Spinal cord (tissue), 10 donors: ENCODE measurements around the gene ADAMTSL3. TPM values are rescaled to one million over a fixed set of nuclear protein-coding genes. Genes with fewer than 3 reads are reported as not detected.
"Not testable (repeated sequence)": the region's sequence is repeated elsewhere in the genome, so short reads cannot be mapped to it uniquely, and the experiment has no call there.

Source experiments
- DNase-seq, 6 donors: peaks; one replicate each; pipeline versions ENCODE4 v3.0.0 to v3.0.0-alpha.2; 2013 to 2015; ENCODE audit warnings: low spot score in 6 of 6, low read depth in 4 of 6
- H3K27ac ChIP-seq: one replicate; pipeline ENCODE4 v1.5.1; 2013; ENCODE audit warnings: low read depth, low read length, control low read depth
- H3K27me3 ChIP-seq: one replicate; pipeline ENCODE4 v1.6.1; 2013; ENCODE audit warnings: low read length; ENCODE audit not compliant: control insufficient read depth, insufficient read depth
- H3K36me3 ChIP-seq: one replicate; pipeline ENCODE4 v1.6.1; 2013; ENCODE audit warnings: low read length; ENCODE audit not compliant: control insufficient read depth, insufficient read depth
- H3K4me1 ChIP-seq: one replicate; pipeline ENCODE4 v1.6.1; 2013; ENCODE audit warnings: low read length; ENCODE audit not compliant: control insufficient read depth, insufficient read depth
- H3K4me3 ChIP-seq: one replicate; pipeline ENCODE4 v1.5.1; 2013; ENCODE audit warnings: low read depth, low read length, control low read depth
- H3K9me3 ChIP-seq: one replicate; pipeline ENCODE4 v1.6.1; 2013; ENCODE audit warnings: low read length; ENCODE audit not compliant: control insufficient read depth, insufficient read depth
- WGBS: methylation state at CpG from one replicate; pipeline ENCODE4 v1.1.5; 2013; ENCODE audit warnings: missing lambda C conversion rate; ENCODE audit not compliant: insufficient coverage; 5-methylcytosine and 5-hydroxymethylcytosine counted together
- polyA plus RNA-seq, 2 donors: library from polyadenylated mRNA; unstranded; fragments of 120-200 nt; gene quantifications; one replicate each; pipeline ENCODE4 v1.2.1, GENCODE V29; 2013; ENCODE audit not compliant: insufficient read length in 2 of 2
- total RNA-seq, 2 donors: library from RNA; depleted of rRNA in 1 of 2; stranded (reverse); fragments of 120-200 nt in 1 of 2; fragments of >200 nt in 1 of 2; gene quantifications; one replicate each; pipeline versions ENCODE4 v1.2.3 to v1.2.4, GENCODE V29; 2013 to 2014
- donor health status: healthy.

The ADAMTSL3 gene
- total and polyA plus RNA-seq, 4 donors: 3.6 to 25.2 (median 12.0) TPM

DNA sequence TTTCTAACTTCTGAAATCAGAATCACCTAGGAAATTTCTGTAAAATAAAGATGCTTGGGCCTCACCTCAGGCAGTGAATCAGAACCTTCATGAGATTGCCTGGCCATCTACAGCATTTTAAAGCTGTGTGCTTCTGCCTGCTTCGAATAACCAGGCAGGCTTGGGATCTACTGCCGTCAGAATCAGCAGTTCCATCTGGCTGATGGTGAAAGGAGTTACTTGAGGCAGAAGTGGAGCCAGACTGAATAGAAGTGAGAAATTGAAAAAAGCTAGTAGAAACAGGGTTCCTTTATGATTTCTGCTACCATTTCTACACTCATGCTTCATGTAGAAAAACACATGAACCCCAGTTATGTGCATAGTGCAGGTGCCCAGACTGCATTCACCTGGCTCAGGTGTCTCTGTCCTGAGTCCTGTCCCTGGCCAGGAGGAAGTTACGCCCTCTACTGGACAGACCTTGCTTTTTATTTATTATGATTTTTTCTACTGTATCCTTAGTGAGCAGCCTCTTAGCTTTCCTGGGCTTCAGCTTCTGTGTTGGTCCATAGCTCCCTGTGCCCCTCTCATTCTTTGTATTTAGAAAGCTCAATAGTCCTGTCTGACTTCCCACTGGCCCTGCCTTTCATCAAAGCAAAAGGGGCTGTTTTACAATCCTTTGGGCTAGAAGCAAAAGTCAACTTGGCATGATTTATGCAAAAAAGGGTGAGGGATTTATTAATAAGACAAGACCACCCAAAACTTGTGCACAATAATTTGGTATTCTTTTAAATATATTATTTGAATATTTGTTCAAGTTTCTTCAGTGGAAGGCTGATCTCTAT is 380.9 kb downstream of the ADAMTSL3 start:
- Histone ChIP-seq H3K4me1 (no peaks in the 10 kb centered on the region), H3K27me3 (no peaks in the 10 kb centered on the region), H3K9me3 (no peaks in the 10 kb centered on the region), H3K27ac (no peak overlapping the region), H3K36me3 (no peaks in the 10 kb centered on the region), H3K4me3 (no peak overlapping the region)
- WGBS: 66% methylated on average over 2 of the region's 3 CpGs
- peak in 2 of 6 donors; percentile 9 to 43 for DNase-seq

DNA sequence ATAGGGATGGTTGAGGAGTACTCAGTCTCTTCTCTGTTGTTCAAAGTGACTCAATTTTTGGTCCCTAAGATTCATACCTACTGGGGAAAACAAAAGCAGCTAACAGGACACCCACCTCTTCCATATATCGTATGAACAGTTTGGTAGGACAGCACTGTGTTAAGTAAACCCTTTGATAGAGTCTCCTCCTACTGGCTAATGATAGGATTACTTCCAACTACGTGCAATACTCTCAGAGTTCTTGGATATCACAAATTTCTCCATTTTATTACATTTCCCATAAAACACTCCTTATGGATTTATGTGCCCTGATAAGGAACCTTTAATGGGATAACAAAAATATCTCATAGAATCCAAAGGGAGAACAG is 381.5 kb downstream of the ADAMTSL3 start:
- Histone ChIP-seq H3K4me1 (no peaks in the 10 kb centered on the region), H3K36me3 (no peaks in the 10 kb centered on the region), H3K4me3 (no peak overlapping the region), H3K9me3 (no peaks in the 10 kb centered on the region), H3K27ac (no peak overlapping the region), H3K27me3 (no peaks in the 10 kb centered on the region)
- DNase-seq: peak in 5 of 6 donors; percentile 1 to 69 (median 2)
- WGBS: no CpG with 5 or more reads among the region's 2 CpGs

DNA sequence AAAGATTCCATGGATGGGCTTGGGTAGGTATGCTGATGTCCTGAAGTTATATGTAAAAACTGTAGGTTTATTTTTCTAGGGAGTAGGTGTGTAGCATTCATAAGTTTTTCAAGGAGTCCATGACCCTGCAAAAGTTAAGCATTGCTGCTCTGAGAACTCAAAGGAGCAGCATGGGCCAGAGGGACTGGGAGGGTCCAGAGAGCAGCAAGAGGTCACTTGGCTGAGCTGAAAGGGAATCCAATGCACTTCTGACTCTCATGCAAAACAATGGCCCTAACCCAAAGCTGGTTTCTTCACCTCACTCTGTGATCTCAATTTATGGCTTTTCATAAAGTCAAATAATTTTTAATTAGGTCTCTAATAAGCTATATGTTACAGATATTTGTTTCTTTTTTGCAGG is 383.4 kb downstream of the ADAMTSL3 start:
- H3K27me3 ChIP-seq: no peaks in the 10 kb centered on the region
- no peak overlapping the region for H3K4me3 ChIP-seq
- no peaks in the 10 kb centered on the region for H3K9me3 ChIP-seq
- H3K4me1 ChIP-seq: no peaks in the 10 kb centered on the region
- no peaks in the 10 kb centered on the region for H3K36me3 ChIP-seq
- no peak for DNase-seq
- no peak overlapping the region for H3K27ac ChIP-seq

DNA sequence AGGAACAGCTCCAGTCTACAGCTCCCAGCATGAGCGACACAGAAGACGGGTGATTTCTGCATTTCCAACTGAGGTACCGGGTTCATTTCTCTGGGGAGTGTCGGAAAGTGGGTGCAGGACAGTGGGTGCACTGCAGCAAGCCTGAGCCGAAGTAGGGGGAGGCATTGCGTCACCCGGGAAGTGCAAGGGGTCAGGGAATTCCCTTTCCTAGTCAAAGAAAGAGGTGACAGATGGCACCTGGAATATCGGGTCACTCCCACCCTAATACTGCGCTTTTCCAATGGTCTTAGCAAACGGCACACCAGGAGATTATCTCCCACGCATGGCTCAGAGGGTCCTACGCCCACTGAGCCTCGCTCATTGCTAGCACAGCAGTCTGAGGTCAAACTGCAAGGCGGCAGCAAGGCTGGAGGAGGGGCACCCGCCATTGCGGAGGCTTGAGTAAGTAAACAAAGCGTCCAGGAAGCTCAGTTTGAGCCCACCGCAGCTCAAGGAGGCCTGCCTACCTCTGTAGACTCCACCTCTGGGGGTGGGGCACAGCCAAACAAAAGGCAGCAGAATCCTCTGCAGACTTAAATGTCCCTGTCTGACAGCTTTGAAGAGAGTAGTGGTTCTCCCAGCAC is 388.6 kb downstream of the ADAMTSL3 start:
- H3K27me3 ChIP-seq: not testable (repeated sequence)
- 78% methylated on average over 15 of the region's 18 CpGs for WGBS

DNA sequence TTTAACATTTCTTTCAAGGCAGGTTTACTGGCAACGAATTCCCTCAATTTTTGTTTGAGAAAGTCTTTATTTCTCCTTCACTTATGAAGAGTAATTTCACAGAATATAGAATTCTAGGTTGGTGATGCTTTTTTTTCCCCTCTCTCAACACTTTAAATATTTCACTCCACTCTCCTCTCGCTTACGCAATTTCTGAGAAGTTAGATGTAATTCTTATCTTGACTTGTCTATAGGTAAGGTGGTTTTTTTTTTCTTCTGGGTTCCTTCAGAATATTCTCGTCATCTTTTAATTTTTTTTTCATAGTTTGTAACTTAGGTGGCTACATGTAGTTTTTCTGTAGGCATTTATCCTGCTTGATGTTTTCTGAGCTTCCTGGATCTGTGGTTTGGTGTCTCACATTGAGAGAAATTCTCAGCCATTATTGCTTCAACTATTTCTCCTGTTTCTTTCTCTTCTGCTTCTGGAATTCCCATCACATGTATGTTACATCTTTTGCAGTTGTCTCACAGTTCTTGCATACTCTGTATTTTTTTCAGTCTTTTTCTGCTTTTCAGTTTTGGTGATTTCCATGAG is 392.2 kb downstream of the ADAMTSL3 start:
- H3K4me3 ChIP-seq: no peak overlapping the region
- no peak for DNase-seq
- H3K9me3 ChIP-seq: peaks cover 1% of the 10 kb centered on the region
- no CpG with 5 or more reads among the region's 4 CpGs for WGBS
- no peaks in the 10 kb centered on the region for H3K27me3 ChIP-seq
- no peaks in the 10 kb centered on the region for H3K36me3 ChIP-seq
- no peaks in the 10 kb centered on the region for H3K4me1 ChIP-seq
- no peak overlapping the region for H3K27ac ChIP-seq

More for the DNA sequence above, 388.6 kb downstream of the ADAMTSL3 start:
- H3K27ac ChIP-seq, H3K4me1 ChIP-seq, H3K9me3 ChIP-seq, H3K36me3 ChIP-seq, H3K4me3 ChIP-seq, DNase-seq: not testable (repeated sequence)

DNA sequence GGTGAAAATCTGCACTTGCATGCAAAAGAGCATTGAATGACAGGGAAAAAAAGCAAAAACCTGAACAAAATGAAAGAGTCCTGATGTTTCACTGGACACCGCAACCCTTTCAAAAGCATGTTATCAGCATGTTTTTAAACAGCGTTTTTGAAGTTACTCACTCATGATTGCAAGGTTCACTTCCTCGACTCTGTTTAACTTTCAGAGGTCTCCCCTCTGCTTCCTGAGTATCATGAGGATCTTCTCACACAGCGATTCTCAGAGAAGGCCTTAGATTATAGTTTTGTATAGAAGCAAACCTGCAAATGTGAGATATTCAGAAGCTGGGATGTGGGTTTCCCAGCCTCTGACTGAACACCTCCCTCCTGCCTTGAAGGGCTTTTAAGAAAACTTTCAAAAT is 395.6 kb downstream of the ADAMTSL3 start:
- not testable (repeated sequence) for H3K4me3 ChIP-seq, H3K9me3 ChIP-seq, H3K36me3 ChIP-seq, H3K4me1 ChIP-seq, H3K27ac ChIP-seq, DNase-seq, H3K27me3 ChIP-seq
- 87% methylated on average over 2 of the region's 4 CpGs for WGBS

DNA sequence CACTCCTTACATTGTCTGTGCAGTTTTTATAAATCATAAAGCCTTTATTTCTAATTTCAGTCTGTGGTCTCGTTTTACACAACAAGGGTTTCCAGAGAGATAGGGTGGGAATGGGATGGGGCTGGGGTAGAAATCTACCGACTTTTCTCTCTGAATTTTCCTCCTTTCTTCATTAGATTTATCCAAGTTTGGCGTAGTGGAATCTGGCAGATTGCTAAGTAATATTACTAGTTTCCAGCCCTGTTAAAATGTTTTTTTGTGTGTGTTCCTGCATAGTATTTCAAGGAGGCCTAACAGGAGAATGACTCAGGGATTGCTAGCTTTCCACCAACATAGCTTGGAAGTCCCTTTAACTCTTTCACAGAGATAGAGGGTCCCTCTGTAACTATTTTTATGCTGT is 396.2 kb downstream of the ADAMTSL3 start:
- DNase-seq: no peak
- Histone ChIP-seq H3K4me1 (no peaks in the 10 kb centered on the region), H3K9me3 (peaks cover 1% of the 10 kb centered on the region), H3K36me3 (no peaks in the 10 kb centered on the region), H3K4me3 (no peak overlapping the region), H3K27me3 (no peaks in the 10 kb centered on the region), H3K27ac (no peak overlapping the region)
- WGBS: no CpG with 5 or more reads among the region's 3 CpGs

DNA sequence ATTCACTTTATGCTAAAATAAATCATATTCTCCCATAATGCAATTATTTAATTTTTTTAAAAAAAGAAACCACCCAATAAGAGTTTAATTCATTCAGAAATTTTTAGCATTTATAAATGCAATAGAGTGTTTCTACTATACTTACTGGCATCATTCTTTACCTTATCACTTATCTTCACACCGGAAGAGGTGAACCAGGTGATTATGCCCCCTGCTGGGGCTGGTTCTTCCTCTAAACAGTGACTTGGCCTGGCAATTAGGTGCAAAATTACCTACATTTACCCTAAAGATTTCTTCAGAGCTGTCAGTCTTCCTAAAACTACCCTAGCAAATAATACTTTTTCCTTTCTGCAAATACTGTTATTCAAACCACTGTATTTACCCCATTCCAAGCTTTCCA is 397.2 kb downstream of the ADAMTSL3 start:
- not testable (repeated sequence) for H3K9me3 ChIP-seq, DNase-seq, H3K36me3 ChIP-seq, H3K4me1 ChIP-seq, H3K27ac ChIP-seq, H3K27me3 ChIP-seq, H3K4me3 ChIP-seq
- no CpG with 5 or more reads among the region's 1 CpG for WGBS

DNA sequence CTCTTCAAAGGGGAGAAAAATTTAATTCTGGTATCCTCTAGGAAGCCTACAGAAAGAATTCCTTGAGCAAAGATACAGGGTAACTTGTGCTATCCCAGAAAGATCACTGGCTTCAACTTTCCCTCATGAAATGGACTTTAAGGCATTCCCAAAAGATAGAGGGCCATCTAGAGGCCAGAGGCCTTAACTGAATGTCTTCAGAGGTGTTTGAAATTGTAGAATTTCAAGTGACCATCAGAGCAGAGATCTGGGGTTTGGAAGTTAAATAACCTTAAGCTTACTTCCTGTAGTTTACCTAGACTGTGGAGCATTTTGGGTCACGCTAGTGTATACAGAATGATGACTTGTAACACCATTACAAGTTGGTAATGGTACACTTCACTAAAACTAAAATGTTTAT is 400.6 kb downstream of the ADAMTSL3 start:
- H3K27ac ChIP-seq, H3K36me3 ChIP-seq, H3K4me3 ChIP-seq, H3K27me3 ChIP-seq, H3K9me3 ChIP-seq, DNase-seq, H3K4me1 ChIP-seq: not testable (repeated sequence)
- no CpG with 5 or more reads among the region's 1 CpG for WGBS
